RWPE2 (cell line): Measurements from ENCODE around the gene RBM23.
"Not testable (repeated sequence)": the region's sequence is repeated elsewhere in the genome, so short reads cannot be mapped to it uniquely, and the experiment has no call there.

Experiments
- ATAC-seq: fragments of 200-7000 bp; cut with Tn5 transposase; 3 replicates; pipeline ENCODE4 v1.9.1; 2021; ENCODE audit warnings: low read depth
- DNase-seq: peaks from one replicate; pipeline ENCODE4 v3.0.0-alpha.2; 2020; ENCODE audit warnings: low spot score
- H3K27ac ChIP-seq: fragments of 450-650 bp; 2 replicates; pipeline ENCODE4 v1.5.1; 2017; ENCODE audit warnings: mild to moderate bottlenecking; ENCODE audit not compliant: poor library complexity, severe bottlenecking
- H3K27me3 ChIP-seq: fragments of 250-450 bp; sonication (Bioruptor Pico); 2 replicates; pipeline ENCODE4 v1.5.1; 2021; ENCODE audit warnings: mild to moderate bottlenecking, moderate library complexity; ENCODE audit not compliant: insufficient read depth, poor library complexity, severe bottlenecking
- H3K36me3 ChIP-seq: fragments of 250-450 bp; sonication (Bioruptor Pico); 2 replicates; pipeline ENCODE4 v1.5.1; 2020; ENCODE audit warnings: low read depth, mild to moderate bottlenecking, moderate library complexity
- H3K4me1 ChIP-seq: fragments of 250-450 bp; sonication (Bioruptor Pico); 2 replicates; pipeline ENCODE4 v1.5.1; 2021; ENCODE audit warnings: mild to moderate bottlenecking, moderate library complexity; ENCODE audit not compliant: insufficient read depth, poor library complexity, severe bottlenecking
- H3K4me3 ChIP-seq: fragments of 250-450 bp; sonication (Bioruptor Pico); 2 replicates; pipeline ENCODE4 v1.5.1; 2021; ENCODE audit warnings: mild to moderate bottlenecking, moderate library complexity; ENCODE audit not compliant: severe bottlenecking
- H3K9me3 ChIP-seq: fragments of 250-450 bp; sonication (Bioruptor Pico); 2 replicates; pipeline ENCODE4 v1.5.1; 2021; ENCODE audit warnings: mild to moderate bottlenecking, moderate library complexity; ENCODE audit not compliant: severe bottlenecking
- CTCF ChIP-seq: fragments of 450-650 bp; IDR thresholded peaks from one replicate; pipeline ENCODE4 v1.5.1; 2017; ENCODE audit warnings: mild to moderate bottlenecking, moderate library complexity; ENCODE audit not compliant: poor library complexity, severe bottlenecking

The RBM23 gene

DNA sequence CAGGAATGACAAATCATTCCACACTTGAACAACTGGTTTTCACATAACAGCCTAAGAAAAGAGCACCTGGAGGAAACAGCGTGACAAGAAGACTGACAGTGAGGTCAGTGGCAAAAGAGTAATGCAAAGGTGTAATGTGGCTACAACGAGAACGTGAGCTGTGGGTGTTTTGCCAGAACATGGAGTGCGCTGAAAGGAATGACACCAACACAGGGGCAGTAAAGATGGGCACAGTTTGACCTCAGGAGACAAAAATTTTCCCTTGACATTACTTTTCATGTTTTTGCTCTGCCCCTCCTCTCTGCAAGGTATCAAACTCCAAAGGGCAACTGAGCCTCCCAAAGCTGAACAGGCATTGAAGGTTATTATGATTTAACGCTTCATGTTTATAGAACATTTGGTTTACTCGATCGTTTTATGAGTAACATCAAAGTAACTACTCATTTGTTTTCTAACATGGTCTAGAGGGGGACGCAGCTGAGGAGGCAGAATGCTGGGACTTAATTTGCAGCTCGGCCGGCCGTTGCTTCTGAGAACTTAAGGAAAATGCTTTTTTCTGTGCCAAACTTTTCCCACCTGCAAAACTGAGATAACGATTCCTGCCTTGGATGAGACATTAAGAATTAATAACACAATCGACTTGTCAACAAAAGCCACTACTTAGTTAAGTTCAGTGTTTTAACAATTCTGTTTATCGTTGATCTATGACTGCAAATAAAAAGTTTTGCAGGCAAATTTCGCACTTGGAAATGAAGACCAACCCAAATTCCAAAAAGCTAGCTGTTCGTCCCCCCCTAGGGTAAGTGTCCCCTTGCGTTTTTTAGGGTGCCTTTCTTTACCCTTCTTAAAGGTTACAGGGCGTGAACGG lies 37.0 kb upstream of the RBM23 start:
- Histone ChIP-seq H3K9me3 (no peaks in the 10 kb centered on the region), H3K4me1 (peaks cover 9% of the 10 kb centered on the region), H3K27ac (peak overlapping the region; percentile 78), H3K36me3 (peaks cover 39% of the 10 kb centered on the region), H3K27me3 (no peaks in the 10 kb centered on the region), H3K4me3 (peak overlapping the region; percentile 54)
- no peak for ATAC-seq
- no peak for DNase-seq
- no peak for TF ChIP-seq CTCF

DNA sequence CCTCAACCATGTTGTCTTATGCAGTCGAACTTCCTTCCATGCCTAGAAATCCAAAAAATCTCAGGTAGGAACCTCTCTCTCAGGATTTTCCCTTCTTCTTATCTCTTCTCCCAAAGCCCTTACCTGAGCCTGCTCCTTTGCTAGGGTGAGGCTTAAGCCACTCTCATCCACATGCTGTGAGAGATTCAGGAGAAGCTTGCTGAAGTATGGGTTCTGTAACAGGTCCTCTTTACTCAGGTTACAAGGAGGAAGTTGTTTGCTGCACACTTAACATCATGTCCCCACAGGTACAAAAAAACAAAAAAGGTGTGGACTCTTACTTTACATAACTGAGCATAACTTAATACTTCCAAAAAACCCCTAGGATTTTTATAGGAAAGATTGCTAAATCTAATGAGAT lies 33.5 kb upstream of the RBM23 start:
- no peak overlapping the region for H3K4me3 ChIP-seq
- no peak for TF ChIP-seq CTCF
- H3K27me3 ChIP-seq, result no peaks in the 10 kb centered on the region
- H3K27ac ChIP-seq, result no peak overlapping the region
- DNase-seq (no peak), ATAC-seq (no peak)
- H3K4me1 ChIP-seq, result peaks cover 9% of the 10 kb centered on the region
- peaks cover 71% of the 10 kb centered on the region for H3K36me3 ChIP-seq
- no peaks in the 10 kb centered on the region for H3K9me3 ChIP-seq

DNA sequence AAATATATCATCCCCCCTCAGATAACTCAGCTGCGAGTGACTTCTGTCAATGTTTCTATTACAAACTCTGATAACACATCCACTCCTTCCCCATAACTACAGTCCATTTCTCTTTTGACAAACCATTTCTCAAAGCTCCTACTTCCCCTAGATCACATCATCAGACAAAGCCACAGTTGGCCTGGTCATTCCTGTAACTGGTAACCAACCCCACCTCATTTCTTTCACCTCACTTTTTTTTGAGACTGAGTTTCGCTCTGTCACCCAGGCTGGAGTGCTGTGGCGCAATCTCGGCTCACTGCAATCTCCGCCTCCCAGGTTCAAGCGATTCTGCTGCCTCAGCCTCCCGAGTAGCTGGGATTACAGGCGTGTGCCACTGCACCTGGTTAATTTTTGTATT lies 32.8 kb upstream of the RBM23 start:
- H3K4me3 ChIP-seq, H3K9me3 ChIP-seq, DNase-seq, H3K27me3 ChIP-seq, ATAC-seq, H3K4me1 ChIP-seq, H3K27ac ChIP-seq: not testable (repeated sequence)
- peaks cover 77% of the 10 kb centered on the region for H3K36me3 ChIP-seq

DNA sequence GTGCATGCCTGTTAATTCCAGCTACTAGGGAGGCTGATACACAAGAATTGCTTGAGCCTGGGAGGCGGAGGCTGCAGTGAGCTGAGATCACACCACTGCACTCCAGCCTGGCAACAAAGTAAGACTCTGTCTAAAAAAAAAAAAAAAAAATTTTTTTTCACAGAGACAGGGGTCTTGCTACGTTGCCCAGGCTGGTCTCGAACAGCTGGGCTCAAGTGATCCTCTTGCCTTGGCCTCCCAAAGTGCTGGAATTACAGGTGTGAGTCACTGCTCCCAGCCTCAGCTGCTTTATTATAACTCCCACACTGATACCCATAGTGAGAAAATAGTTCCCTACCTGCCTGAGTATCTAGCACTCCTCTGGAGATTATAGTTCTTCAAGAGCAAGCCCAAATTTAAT lies 26.7 kb upstream of the RBM23 start:
- no peaks in the 10 kb centered on the region for H3K9me3 ChIP-seq
- no peaks in the 10 kb centered on the region for H3K4me1 ChIP-seq
- no peaks in the 10 kb centered on the region for H3K27me3 ChIP-seq
- ATAC-seq (no peak), DNase-seq (no peak)
- H3K4me3 ChIP-seq, result no peak overlapping the region
- H3K36me3 ChIP-seq, result peaks cover 81% of the 10 kb centered on the region
- H3K27ac ChIP-seq, result no peak overlapping the region
- no peak for TF ChIP-seq CTCF

DNA sequence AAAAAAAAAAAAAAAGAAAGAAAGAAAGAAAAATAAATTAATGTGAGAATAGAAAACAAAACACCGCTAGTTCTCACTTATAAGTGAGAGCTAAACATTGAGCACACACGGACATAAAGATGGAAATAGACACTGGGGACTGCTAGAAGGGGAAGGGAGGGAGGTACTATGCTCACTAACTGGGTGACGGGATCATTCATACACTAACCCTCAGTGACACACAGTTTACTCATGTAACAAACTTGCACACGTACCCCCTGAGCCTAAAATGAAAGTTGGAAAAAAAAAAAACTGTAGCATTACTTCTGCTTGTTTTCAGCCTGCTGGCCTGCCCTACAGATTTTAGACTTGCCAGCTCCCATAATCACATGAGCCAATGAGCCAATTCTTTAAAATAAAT lies 20.7 kb upstream of the RBM23 start:
- no peak for DNase-seq
- no peak overlapping the region for H3K27ac ChIP-seq

More for the DNA sequence above, 20.7 kb upstream of the RBM23 start:
- Histone ChIP-seq H3K27me3 (no peaks in the 10 kb centered on the region), H3K9me3 (no peaks in the 10 kb centered on the region), H3K4me1 (no peaks in the 10 kb centered on the region), H3K4me3 (no peak overlapping the region), H3K36me3 (peaks cover 36% of the 10 kb centered on the region)
- ATAC-seq, result no peak; the same call in 2 of the 3 replicates
- no peak for TF ChIP-seq CTCF
